SK-N-MC (cell line): Measurements from ENCODE around the gene ITGAE.

Source experiments
- EZH2 ChIP-seq: fragments of 200-600 bp; sonication (generic); IDR thresholded peaks from one replicate; pipeline ENCODE4 v1.6.1; 2017; ENCODE audit warnings: antibody characterized with exemption
- POLR2AphosphoS5 ChIP-seq: IDR thresholded peaks from 2 replicates; pipeline ENCODE4 v1.6.1; 2012; ENCODE audit warnings: mild to moderate bottlenecking, low read depth, low read length, borderline replicate concordance

- TF ChIP-seq EZH2 (no peak), POLR2AphosphoS5 (no peak)
Observed at GRCh38 chr17:3805581-3805980, 4.6 kb upstream of the ITGAE start.
